Esophagus squamous epithelium (tissue), 5 donors: ENCODE results near the gene FCHSD2. TPM values are rescaled to one million over a fixed set of nuclear protein-coding genes. Genes with fewer than 3 reads are reported as not detected.
A peak's percentile ranks its signal among the peaks of the same experiment; 100 is the strongest.

ENCODE experiments used
- DNase-seq: peaks from one replicate; lab custom pipeline; 2025; lab: John Stamatoyannopoulos, UW
- H3K27ac ChIP-seq, 4 donors: fragments of 200-600 bp; sonication (generic); one replicate each; pipeline ENCODE4 v1.5.1; 2016 to 2019; ENCODE audit warnings: mild to moderate bottlenecking in 1 of 4
- H3K27me3 ChIP-seq, 4 donors: fragments of 200-600 bp; sonication (generic); 1 replicate in 3 of 4; 2 replicates in 1 of 4; pipeline versions ENCODE4 v1.5.1 to v1.6.0; 2017 to 2021; ENCODE audit warnings: antibody characterized with exemption in 1 of 4
- H3K36me3 ChIP-seq, 3 donors: fragments of 200-600 bp; sonication (generic); one replicate each; pipeline ENCODE4 v1.5.1; 2016 to 2019
- H3K4me1 ChIP-seq, 3 donors: fragments of 200-600 bp; sonication (generic); one replicate each; pipeline ENCODE4 v1.5.1; 2017 to 2019
- H3K4me3 ChIP-seq, 4 donors: fragments of 200-600 bp; sonication (generic); 1 replicate in 3 of 4; 2 replicates in 1 of 4; pipeline ENCODE4 v1.5.1; 2016 to 2019; ENCODE audit warnings: mild to moderate bottlenecking in 2 of 4, moderate library complexity in 1 of 4
- H3K9me3 ChIP-seq, 3 donors: fragments of 200-600 bp; sonication (generic); one replicate each; pipeline ENCODE4 v1.5.1; 2016 to 2019
- CTCF ChIP-seq, 6 experiments: fragments of 450-650 bp in 4 of 6; fragments of 200-600 bp in 2 of 6; sonication (generic) in 2 of 6; IDR thresholded peaks; one replicate each; pipeline ENCODE4 v1.5.1; 2016 to 2019; ENCODE audit warnings: antibody characterized with exemption in 6 of 6, mild to moderate bottlenecking in 4 of 6, moderate library complexity in 4 of 6
- POLR2A ChIP-seq, 4 donors: fragments of 450-650 bp; IDR thresholded peaks; one replicate each; pipeline ENCODE4 v1.6.1; 2017; ENCODE audit warnings: antibody characterized with exemption in 4 of 4, mild to moderate bottlenecking in 4 of 4, moderate library complexity in 3 of 4
- WGBS, 2 donors: methylation state at CpG; one replicate each; pipeline ENCODE4 v1.1.5; 2018; 5-methylcytosine and 5-hydroxymethylcytosine counted together
- intact Hi-C: fragments of 100-400 bp; cut with DNase I; formaldehyde crosslinking; loops from one replicate; pipeline ENCODE4 v1.15.0; 2022
- total RNA-seq, 4 donors: library from RNA; depleted of rRNA; stranded (reverse); fragments of >200 nt; gene quantifications; one replicate each; pipeline ENCODE4 v1.1.0, GENCODE V29; 2016
- donor health status: DM: yes; HTN: yes; CAD: no.

FCHSD2 gene
- 10 to 100 TPM in 1 of 4 donors, 1 to 10 TPM in 3; 4.1 to 12.8 (median 6.8) TPM for total RNA-seq

GRCh38 chr11:73142128-73142377, at the start of gene FCHSD2:
TSS of gene FCHSD2 (minus strand) at chr11:73142318. CDS start at chr11:73141877, 441 bp downstream.
- TF ChIP-seq CTCF (IDR thresholded peaks at IDR 0.05), result no peak
- TF ChIP-seq POLR2A (IDR thresholded peaks at IDR 0.05), result peak in 2 of 4 donors; percentile 4 to 38
- no peak for DNase-seq
- peaks cover 6 to 59% (median 14%) of the 10 kb centered on the region in 3 donors for H3K4me1 ChIP-seq
- H3K4me3 ChIP-seq, result peak within 1 kb of the TSS; percentile 61 to 98 (median 90)
- H3K36me3 ChIP-seq, result no peaks in the 10 kb centered on the region
- H3K27me3 ChIP-seq, result no peaks in the 10 kb centered on the region
- intact Hi-C loops, result no loop called here
- WGBS, 2 donors, result no CpG with 5 or more reads among the region's 35 CpGs
- H3K9me3 ChIP-seq, result no peaks in the 10 kb centered on the region
- peak within 1 kb of the TSS; percentile 90 to 99 (median 94) for H3K27ac ChIP-seq

GRCh38 chr11:73191151-73191550, 49.0 kb upstream of the FCHSD2 start:
- H3K27ac ChIP-seq, result peak overlapping the region; percentile 40 to 98 (median 91)
- H3K9me3 ChIP-seq, result no peaks in the 10 kb centered on the region
- DNase-seq, result no peak
- 27 to 66% methylated on average over 2 to 3 of the region's 6 CpGs for WGBS, 2 donors
- intact Hi-C loops, result no loop called here
- no peaks in the 10 kb centered on the region for H3K27me3 ChIP-seq
- H3K4me3 ChIP-seq, result no peak overlapping the region
- peaks cover 55 to 97% (median 60%) of the 10 kb centered on the region in 3 donors for H3K4me1 ChIP-seq
- TF ChIP-seq CTCF (IDR thresholded peaks at IDR 0.05) (no peak), POLR2A (IDR thresholded peaks at IDR 0.05) (no peak)
- no peaks in the 10 kb centered on the region for H3K36me3 ChIP-seq

- no peaks in the 10 kb centered on the region for H3K9me3 ChIP-seq
- H3K27me3 ChIP-seq, result no peaks in the 10 kb centered on the region
- TF ChIP-seq POLR2A (IDR thresholded peaks at IDR 0.05) (no peak), CTCF (IDR thresholded peaks at IDR 0.05) (no peak)
- no peak for DNase-seq
- no peak overlapping the region for H3K4me3 ChIP-seq
- H3K36me3 ChIP-seq, result no peaks in the 10 kb centered on the region
- 89 to 94% methylated on average over 3 of the region's 3 CpGs for WGBS, 2 donors
- intact Hi-C loops, result no loop called here
- H3K27ac ChIP-seq, result peak overlapping the region in 2 of 4 donors; percentile 89 to 98
- peaks cover 56 to 97% (median 63%) of the 10 kb centered on the region in 3 donors for H3K4me1 ChIP-seq
Measured at GRCh38 chr11:73190557-73190885, 48.4 kb upstream of the FCHSD2 start.

GRCh38 chr11:73189723-73190556, 47.8 kb upstream of the FCHSD2 start:
- no peaks in the 10 kb centered on the region for H3K9me3 ChIP-seq
- H3K27me3 ChIP-seq, result no peaks in the 10 kb centered on the region
- no peaks in the 10 kb centered on the region for H3K36me3 ChIP-seq
- DNase-seq, result no peak
- peaks cover 57 to 97% (median 64%) of the 10 kb centered on the region in 3 donors for H3K4me1 ChIP-seq
- H3K27ac ChIP-seq, result peak overlapping the region in 2 of 4 donors; percentile 89 to 98
- no peak overlapping the region for H3K4me3 ChIP-seq
- WGBS, 2 donors, result 80 to 83% methylated on average over 4 to 5 of the region's 5 CpGs
- TF ChIP-seq POLR2A (IDR thresholded peaks at IDR 0.05) (no peak), CTCF (IDR thresholded peaks at IDR 0.05) (no peak)
- intact Hi-C loops, result loop anchor here (5.0 kb wide), 2 partner anchors 37 to 102 kb away; no protein-coding TSS in a partner anchor

GRCh38 chr11:73189315-73189714, 47.2 kb upstream of the FCHSD2 start:
- 52 to 61% methylated on average over 4 to 8 of the region's 8 CpGs for whole genome bisulfite sequencing, 2 donors
- DNase-seq, result no peak
- H3K4me1 ChIP-seq, result peaks cover 51 to 93% (median 61%) of the 10 kb centered on the region in 3 donors
- TF ChIP-seq CTCF (IDR thresholded peaks at IDR 0.05) (no peak), POLR2A (IDR thresholded peaks at IDR 0.05) (no peak)
- H3K27me3 ChIP-seq, result no peaks in the 10 kb centered on the region
- H3K9me3 ChIP-seq, result no peaks in the 10 kb centered on the region
- peak overlapping the region in 1 of 4 donors; percentile 1 for H3K27ac ChIP-seq
- H3K36me3 ChIP-seq, result no peaks in the 10 kb centered on the region
- H3K4me3 ChIP-seq, result no peak overlapping the region
- intact Hi-C loops, result loop anchor here (5.0 kb wide), 2 partner anchors 38 to 103 kb away; no protein-coding TSS in a partner anchor
